Sciatic nerve (tissue), 2 donors: Measurements from ENCODE around the gene KLHDC1. TPM values are rescaled to one million over a fixed set of nuclear protein-coding genes. Genes with fewer than 3 reads are reported as not detected.
A peak's percentile ranks its signal among the peaks of the same experiment; 100 is the strongest.
"Not testable (repeated sequence)": the region's sequence is repeated elsewhere in the genome, so short reads cannot be mapped to it uniquely, and the experiment has no call there.

ENCODE experiments used
- ATAC-seq: fragments of 200-7000 bp; cut with Tn5 transposase; one replicate; pipeline ENCODE4 v1.9.1; 2020; ENCODE audit warnings: mild to moderate bottlenecking, moderate library complexity
- DNase-seq: peaks from one replicate; pipeline ENCODE4 v3.0.0-alpha.2; 2020; ENCODE audit warnings: low spot score
- intact Hi-C: fragments of 100-400 bp; cut with DNase I; formaldehyde crosslinking; loops from one replicate; pipeline ENCODE4 v1.14.2; 2022
- total RNA-seq: library from RNA; stranded (reverse); fragmentation: NEBNext Ultra II Directional; extraction: Animal tissue kit (Norgen Biotek cat#: 25700); gene quantifications from one replicate; pipeline ENCODE4 v1.2.1, GENCODE V29; 2021
- donor health status: DM: no; HTN: no; CAD: no.
- donor health status: DM: no; HTN: no; CAD: no.

The KLHDC1 gene
- total RNA-seq, 1 donor from 2014 or later = 20.7 TPM

GRCh38 chr14:49710993-49711392, 18.1 kb downstream of the KLHDC1 start:
- ATAC-seq, intact Hi-C loops, DNase-seq: not testable (repeated sequence)

- no peak for DNase-seq
- intact Hi-C loops = no loop called here
- no peak for ATAC-seq
Measured at GRCh38 chr14:49720744-49721143, 27.8 kb downstream of the KLHDC1 start.

GRCh38 chr14:49721733-49722435, 29.0 kb downstream of the KLHDC1 start:
- DNase-seq, ATAC-seq, intact Hi-C loops: not testable (repeated sequence)

GRCh38 chr14:49727171-49727570, 34.3 kb downstream of the KLHDC1 start:
- ATAC-seq (no peak), DNase-seq (no peak)
- intact Hi-C loops = no loop called here

GRCh38 chr14:49732896-49733295, 40.0 kb downstream of the KLHDC1 start:
- DNase-seq (no peak), ATAC-seq (no peak)
- intact Hi-C loops = no loop called here

- ATAC-seq (no peak), DNase-seq (no peak)
- intact Hi-C loops = no loop called here
Measured at GRCh38 chr14:49733836-49734235, 40.9 kb downstream of the KLHDC1 start.

GRCh38 chr14:49735669-49736068, 42.7 kb downstream of the KLHDC1 start:
- ATAC-seq, DNase-seq, intact Hi-C loops: not testable (repeated sequence)

- DNase-seq (no peak), ATAC-seq (no peak)
- intact Hi-C loops = no loop called here
Measured at GRCh38 chr14:49745191-49745590, 52.3 kb downstream of the KLHDC1 start.

GRCh38 chr14:49746476-49746875, 53.6 kb downstream of the KLHDC1 start:
- DNase-seq, intact Hi-C loops, ATAC-seq: not testable (repeated sequence)

GRCh38 chr14:49754570-49755097, 61.7 kb downstream of the KLHDC1 start:
- ATAC-seq (no peak), DNase-seq (no peak)
- intact Hi-C loops = no loop called here

GRCh38 chr14:49755378-49755777, 62.5 kb downstream of the KLHDC1 start:
- ATAC-seq = no peak
- intact Hi-C loops = no loop called here

GRCh38 chr14:49761839-49762551, 69.1 kb downstream of the KLHDC1 start:
- ATAC-seq (no peak), DNase-seq (no peak)
- intact Hi-C loops = no loop called here

More at GRCh38 chr14:49755378-49755777, 62.5 kb downstream of the KLHDC1 start:
- no peak for DNase-seq

GRCh38 chr14:49766839-49767238, 73.9 kb downstream of the KLHDC1 start:
- intact Hi-C loops = loop anchor here (5.0 kb wide), 1 partner anchor 135 kb away; no protein-coding TSS in a partner anchor
- no peak for DNase-seq
- no peak for ATAC-seq

- no peak for DNase-seq
- ATAC-seq = no peak
- intact Hi-C loops = loop anchor here (5.0 kb wide), 1 partner anchor 135 kb away; no protein-coding TSS in a partner anchor
Measured at GRCh38 chr14:49767270-49767570, 74.3 kb downstream of the KLHDC1 start.

- DNase-seq (peak; percentile 93), ATAC-seq (peak; percentile 93)
- intact Hi-C loops = loop anchor here (5.0 kb wide), 1 partner anchor 135 kb away; no protein-coding TSS in a partner anchor
Measured at GRCh38 chr14:49767571-49768300, 74.8 kb downstream of the KLHDC1 start, which contains the start of gene KLHDC2. KLHDC2 (plus strand) TSS chr14:49768153; CDS start chr14:49768469, 316 bp downstream.

- ATAC-seq (peak; percentile 68), DNase-seq (peak; percentile 67)
- intact Hi-C loops = loop anchor here (5.0 kb wide), 1 partner anchor 136 kb away; no protein-coding TSS in a partner anchor
Measured at GRCh38 chr14:49768301-49769121, 75.6 kb downstream of the KLHDC1 start.

- no peak for ATAC-seq
- DNase-seq = no peak
- intact Hi-C loops = loop anchor here (5.0 kb wide), 1 partner anchor 137 kb away; no protein-coding TSS in a partner anchor
Measured at GRCh38 chr14:49769171-49769570, 76.3 kb downstream of the KLHDC1 start.

GRCh38 chr14:49769581-49770211, 76.8 kb downstream of the KLHDC1 start:
- intact Hi-C loops = loop anchor here (5.0 kb wide), 1 partner anchor 137 kb away; no protein-coding TSS in a partner anchor
- ATAC-seq (no peak), DNase-seq (no peak)
